Ascending aorta (tissue), 2 donors: ENCODE results near the gene OASL. TPM values are rescaled to one million over a fixed set of nuclear protein-coding genes. Genes with fewer than 3 reads are reported as not detected.

ENCODE experiments used
- DNase-seq, 2 donors: peaks; one replicate each; pipeline ENCODE4 v3.0.0-alpha.2; 2019; ENCODE audit warnings: low spot score in 2 of 2
- H3K27ac ChIP-seq, 2 donors: fragments of 200-600 bp; sonication (generic); one replicate each; pipeline ENCODE4 v1.5.1; 2016 to 2017; ENCODE audit warnings: mild to moderate bottlenecking in 1 of 2
- H3K27me3 ChIP-seq: fragments of 200-600 bp; sonication (generic); one replicate; pipeline ENCODE4 v1.5.1; 2017
- H3K36me3 ChIP-seq, 2 donors: fragments of 200-600 bp; sonication (generic); one replicate each; pipeline ENCODE4 v1.5.1; 2016
- H3K4me1 ChIP-seq, 2 donors: fragments of 200-600 bp; sonication (generic); one replicate each; pipeline ENCODE4 v1.5.1; 2016 to 2017; ENCODE audit warnings: mild to moderate bottlenecking in 1 of 2
- H3K4me3 ChIP-seq, 2 donors: fragments of 200-600 bp; sonication (generic); one replicate each; pipeline ENCODE4 v1.5.1; 2016 to 2017; ENCODE audit warnings: mild to moderate bottlenecking in 1 of 2
- H3K9me3 ChIP-seq, 2 donors: fragments of 200-600 bp; sonication (generic); one replicate each; pipeline ENCODE4 v1.5.1; 2016
- intact Hi-C: fragments of 100-400 bp; cut with DNase I; formaldehyde crosslinking; loops from one replicate; pipeline ENCODE4 v1.15.1; 2023
- total RNA-seq: library from RNA; depleted of rRNA; stranded (reverse); fragments of >200 nt; gene quantifications from one replicate; pipeline ENCODE4 v1.1.0, GENCODE V29; 2016
- TF ChIP-seq, protein P1 (sequence below), 3 experiments: fragments of 200-600 bp in 2 of 3; fragments of 450-650 bp in 1 of 3; sonication (generic) in 2 of 3; IDR thresholded peaks; one replicate each; pipeline ENCODE4 v1.5.1; 2016 to 2019; ENCODE audit warnings: antibody characterized with exemption in 3 of 3, mild to moderate bottlenecking in 1 of 3, moderate library complexity in 1 of 3

OASL gene
- total RNA-seq, 1 donor from 2014 or later, result not detected

DNA sequence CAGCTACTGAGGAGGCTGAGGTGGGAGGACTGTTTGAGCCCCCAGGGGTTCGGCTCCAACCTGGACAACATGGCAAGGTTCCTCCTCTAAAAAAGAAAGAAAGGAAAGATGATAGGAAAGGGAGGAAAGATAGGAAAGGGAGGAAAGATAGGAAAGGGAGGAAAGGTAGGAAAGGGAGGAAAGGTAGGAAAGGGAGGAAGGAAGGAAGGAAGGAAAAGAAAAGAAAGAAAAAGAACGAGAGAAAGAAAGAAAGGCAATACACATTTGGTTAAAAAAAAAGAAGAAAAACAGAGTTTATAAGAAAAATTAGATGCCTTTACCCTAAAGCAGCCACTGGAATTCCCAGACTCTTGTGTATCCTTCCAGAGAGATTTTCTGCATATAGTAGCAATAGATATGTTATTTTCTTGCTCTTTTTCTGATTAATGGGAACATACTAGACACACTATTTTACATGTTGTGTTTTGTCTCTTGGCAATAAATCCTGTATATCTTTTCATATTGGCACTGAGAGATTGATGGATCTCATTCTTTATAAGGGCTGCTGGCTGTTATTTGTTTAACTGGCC, 48.5 kb downstream of the OASL start:
- Histone ChIP-seq H3K4me1 (no peaks in the 10 kb centered on the region), H3K27me3 (no peaks in the 10 kb centered on the region), H3K4me3 (no peak overlapping the region), H3K9me3 (no peaks in the 10 kb centered on the region), H3K27ac (no peak overlapping the region), H3K36me3 (no peaks in the 10 kb centered on the region)
- TF ChIP-seq, protein P1, sequence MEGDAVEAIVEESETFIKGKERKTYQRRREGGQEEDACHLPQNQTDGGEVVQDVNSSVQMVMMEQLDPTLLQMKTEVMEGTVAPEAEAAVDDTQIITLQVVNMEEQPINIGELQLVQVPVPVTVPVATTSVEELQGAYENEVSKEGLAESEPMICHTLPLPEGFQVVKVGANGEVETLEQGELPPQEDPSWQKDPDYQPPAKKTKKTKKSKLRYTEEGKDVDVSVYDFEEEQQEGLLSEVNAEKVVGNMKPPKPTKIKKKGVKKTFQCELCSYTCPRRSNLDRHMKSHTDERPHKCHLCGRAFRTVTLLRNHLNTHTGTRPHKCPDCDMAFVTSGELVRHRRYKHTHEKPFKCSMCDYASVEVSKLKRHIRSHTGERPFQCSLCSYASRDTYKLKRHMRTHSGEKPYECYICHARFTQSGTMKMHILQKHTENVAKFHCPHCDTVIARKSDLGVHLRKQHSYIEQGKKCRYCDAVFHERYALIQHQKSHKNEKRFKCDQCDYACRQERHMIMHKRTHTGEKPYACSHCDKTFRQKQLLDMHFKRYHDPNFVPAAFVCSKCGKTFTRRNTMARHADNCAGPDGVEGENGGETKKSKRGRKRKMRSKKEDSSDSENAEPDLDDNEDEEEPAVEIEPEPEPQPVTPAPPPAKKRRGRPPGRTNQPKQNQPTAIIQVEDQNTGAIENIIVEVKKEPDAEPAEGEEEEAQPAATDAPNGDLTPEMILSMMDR (IDR thresholded peaks at IDR 0.05), result no peak
- intact Hi-C loops, result no loop called here
- DNase-seq, result no peak

DNA sequence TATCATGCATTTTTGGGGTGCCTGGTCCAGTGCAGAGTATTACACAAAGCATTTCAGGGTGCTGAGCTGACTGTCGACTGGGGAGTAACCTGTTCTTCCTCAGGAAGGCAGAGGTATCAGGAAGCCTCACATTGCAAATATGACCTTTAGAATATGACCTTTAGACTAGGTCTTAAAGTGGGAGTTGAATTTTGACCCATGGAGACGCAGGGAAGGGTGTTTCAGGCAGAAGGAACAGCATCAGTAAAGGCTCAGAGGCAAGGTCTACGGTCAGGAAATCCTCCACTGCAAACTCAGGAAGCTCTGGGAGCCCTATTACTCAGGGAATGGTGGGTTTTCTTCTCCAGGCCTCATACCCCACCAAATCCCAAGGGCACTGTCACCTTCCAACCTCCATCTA, 49.4 kb downstream of the OASL start:
- Histone ChIP-seq H3K27ac (no peak overlapping the region), H3K36me3 (no peaks in the 10 kb centered on the region), H3K27me3 (no peaks in the 10 kb centered on the region), H3K9me3 (no peaks in the 10 kb centered on the region), H3K4me3 (no peak overlapping the region), H3K4me1 (no peaks in the 10 kb centered on the region)
- no peak for DNase-seq
- TF ChIP-seq, protein P1 (IDR thresholded peaks at IDR 0.05), result no peak
- intact Hi-C loops, result no loop called here

DNA sequence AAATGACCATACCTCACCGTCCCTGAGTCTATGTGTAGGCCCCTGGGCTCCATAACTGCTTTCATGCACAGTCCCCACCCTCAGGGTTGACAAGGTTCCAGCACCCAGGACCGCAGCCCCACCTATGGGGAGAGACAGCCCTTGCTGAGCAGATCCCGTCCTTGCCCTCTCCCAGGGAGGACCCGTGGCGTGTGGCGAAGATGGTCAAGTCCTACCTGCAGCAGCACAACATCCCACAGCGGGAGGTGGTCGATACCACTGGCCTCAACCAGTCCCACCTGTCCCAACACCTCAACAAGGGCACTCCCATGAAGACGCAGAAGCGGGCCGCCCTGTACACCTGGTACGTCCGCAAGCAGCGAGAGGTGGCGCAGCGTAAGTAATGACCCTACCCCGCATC, 50.4 kb downstream of the OASL start:
- TF ChIP-seq, protein P1 (IDR thresholded peaks at IDR 0.05), result no peak
- intact Hi-C loops, result no loop called here
- Histone ChIP-seq H3K4me1 (no peaks in the 10 kb centered on the region), H3K4me3 (no peak overlapping the region), H3K27me3 (no peaks in the 10 kb centered on the region), H3K27ac (no peak overlapping the region), H3K36me3 (no peaks in the 10 kb centered on the region), H3K9me3 (no peaks in the 10 kb centered on the region)
- DNase-seq, result no peak

DNA sequence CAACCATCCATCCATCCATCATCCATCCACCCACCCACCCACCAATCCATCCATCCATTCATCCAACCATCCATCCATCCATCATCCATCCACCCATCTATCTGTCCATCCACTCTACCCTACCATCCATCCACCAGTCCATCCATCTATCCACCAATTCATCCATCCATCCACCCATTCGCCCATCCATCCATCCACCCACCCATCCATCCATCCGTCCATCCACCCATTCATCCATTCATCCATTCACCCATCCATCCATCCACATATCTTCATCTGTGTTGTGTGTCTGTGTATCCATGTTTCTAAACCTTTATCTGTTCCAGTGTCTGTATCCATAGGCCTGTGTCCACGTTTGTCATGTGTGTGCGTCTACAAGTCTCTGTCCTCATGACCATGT, 50.8 kb downstream of the OASL start:
- H3K4me3 ChIP-seq, result no peak overlapping the region
- H3K36me3 ChIP-seq, result no peaks in the 10 kb centered on the region
- H3K4me1 ChIP-seq, result no peaks in the 10 kb centered on the region
- H3K9me3 ChIP-seq, result no peaks in the 10 kb centered on the region
- no peak overlapping the region for H3K27ac ChIP-seq
- no peak for DNase-seq
- TF ChIP-seq, protein P1 (IDR thresholded peaks at IDR 0.05), result no peak
- no peaks in the 10 kb centered on the region for H3K27me3 ChIP-seq
- intact Hi-C loops, result no loop called here

DNA sequence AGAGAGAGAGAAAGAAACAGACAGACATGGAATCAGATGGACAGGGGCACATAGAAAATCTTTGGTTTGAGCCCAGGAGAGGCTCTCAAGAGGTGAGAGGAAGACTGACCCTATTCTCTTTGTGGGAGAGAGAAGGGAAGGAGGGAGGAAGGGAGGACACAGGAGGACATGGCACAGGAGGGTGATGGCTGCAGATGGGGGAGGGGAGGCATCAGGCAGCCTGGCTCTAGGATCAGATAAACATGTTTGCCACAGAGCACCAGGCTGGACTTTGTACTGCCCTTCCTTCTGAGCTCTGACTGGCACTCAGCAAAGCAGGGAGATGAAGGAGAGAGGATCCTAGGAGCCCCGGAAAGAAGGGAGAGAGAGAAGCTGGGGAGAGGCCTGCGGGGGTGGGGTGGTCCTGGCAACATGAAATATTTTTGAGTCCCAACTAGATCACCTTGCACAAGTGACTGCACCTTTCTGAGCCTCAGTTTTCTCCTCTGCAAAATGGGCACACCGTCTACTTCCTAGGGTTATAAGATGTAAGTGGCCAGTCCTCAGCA, 54.6 kb downstream of the OASL start:
- no peaks in the 10 kb centered on the region for H3K36me3 ChIP-seq
- H3K4me1 ChIP-seq, result no peaks in the 10 kb centered on the region
- H3K27me3 ChIP-seq, result no peaks in the 10 kb centered on the region
- intact Hi-C loops, result no loop called here
- TF ChIP-seq, protein P1 (IDR thresholded peaks at IDR 0.05), result no peak
- no peak overlapping the region for H3K27ac ChIP-seq
- no peak for DNase-seq
- H3K4me3 ChIP-seq, result no peak overlapping the region
- H3K9me3 ChIP-seq, result no peaks in the 10 kb centered on the region

DNA sequence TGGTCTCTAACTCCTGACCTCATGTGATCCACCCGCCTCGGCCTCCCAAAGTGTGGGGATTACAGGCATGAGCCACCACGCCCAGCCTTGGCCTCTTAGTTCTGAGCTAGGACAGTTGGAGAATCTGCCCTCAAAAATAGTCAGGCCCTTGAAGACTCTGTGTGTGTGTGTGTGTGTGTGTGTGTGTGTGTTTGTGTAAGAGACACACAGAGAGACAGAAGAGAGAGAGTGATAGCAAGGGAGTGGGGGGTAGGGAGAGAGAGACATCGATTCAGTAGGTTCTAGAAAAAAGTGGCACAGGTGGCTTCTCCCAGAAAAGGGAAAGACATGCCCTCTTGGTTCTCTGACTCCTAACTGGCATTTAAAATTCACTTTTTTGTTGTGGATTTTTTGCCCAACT, 55.3 kb downstream of the OASL start:
- no peak for DNase-seq
- TF ChIP-seq, protein P1 (IDR thresholded peaks at IDR 0.05), result no peak
- intact Hi-C loops, result no loop called here
- Histone ChIP-seq H3K9me3 (no peaks in the 10 kb centered on the region), H3K4me1 (no peaks in the 10 kb centered on the region), H3K27me3 (no peaks in the 10 kb centered on the region), H3K36me3 (no peaks in the 10 kb centered on the region), H3K27ac (no peak overlapping the region), H3K4me3 (no peak overlapping the region)
